Chondrocyte (in vitro differentiated cells): Measurements from ENCODE around the gene STEAP1. TPM values are rescaled to one million over a fixed set of nuclear protein-coding genes. Genes with fewer than 3 reads are reported as not detected.

Experiments
- DNase-seq: peaks from one replicate; pipeline ENCODE4 v3.0.0; 2021; ENCODE audit warnings: mixed read lengths, low spot score
- H3K27ac Mint-ChIP-seq: one replicate; pipeline ENCODE4 v1.8.0; 2021; ENCODE audit warnings: mild to moderate bottlenecking, moderate library complexity, mixed read lengths; ENCODE audit not compliant: unreplicated experiment
- H3K27me3 Mint-ChIP-seq: 2 replicates; pipeline ENCODE4 v1.8.0; 2021; ENCODE audit warnings: low read depth, mixed read lengths
- H3K36me3 Mint-ChIP-seq: 2 replicates; pipeline ENCODE4 v1.8.0; 2021; ENCODE audit warnings: low read depth, mixed read lengths
- H3K4me1 Mint-ChIP-seq: 2 replicates; pipeline ENCODE4 v1.8.0; 2021; ENCODE audit warnings: low read depth, mild to moderate bottlenecking, mixed read lengths
- H3K4me3 Mint-ChIP-seq: one replicate; pipeline ENCODE4 v1.8.0; 2021; ENCODE audit warnings: mild to moderate bottlenecking, moderate library complexity, mixed read lengths; ENCODE audit not compliant: unreplicated experiment
- H3K9me3 Mint-ChIP-seq: 2 replicates; pipeline ENCODE4 v1.8.0; 2021; ENCODE audit warnings: low read depth, mixed read lengths
- total RNA-seq: library from RNA; stranded (reverse); gene quantifications from 3 replicates; pipeline ENCODE4 v1.2.1, GENCODE V29; 2021
- TF ChIP-seq, protein P1 (sequence below): fragments of 200-600 bp; sonication (generic); IDR thresholded peaks from 2 replicates; pipeline ENCODE4 v1.5.0; 2021; ENCODE audit warnings: antibody characterized with exemption, mild to moderate bottlenecking, moderate library complexity

STEAP1 gene
- total RNA-seq, 1 donor from 2014 or later, result 0.22 TPM

GRCh38 chr7:90165724-90166123 lies 11.5 kb downstream of the STEAP1 start:
- H3K4me1 Mint-ChIP-seq, result no peaks in the 10 kb centered on the region
- no peaks in the 10 kb centered on the region for H3K36me3 Mint-ChIP-seq
- H3K27ac Mint-ChIP-seq, result no peak overlapping the region
- H3K9me3 Mint-ChIP-seq, result peaks cover 8% of the 10 kb centered on the region
- H3K4me3 Mint-ChIP-seq, result no peak overlapping the region
- peaks cover 24% of the 10 kb centered on the region for H3K27me3 Mint-ChIP-seq
- DNase-seq, result no peak
- TF ChIP-seq, protein P1, sequence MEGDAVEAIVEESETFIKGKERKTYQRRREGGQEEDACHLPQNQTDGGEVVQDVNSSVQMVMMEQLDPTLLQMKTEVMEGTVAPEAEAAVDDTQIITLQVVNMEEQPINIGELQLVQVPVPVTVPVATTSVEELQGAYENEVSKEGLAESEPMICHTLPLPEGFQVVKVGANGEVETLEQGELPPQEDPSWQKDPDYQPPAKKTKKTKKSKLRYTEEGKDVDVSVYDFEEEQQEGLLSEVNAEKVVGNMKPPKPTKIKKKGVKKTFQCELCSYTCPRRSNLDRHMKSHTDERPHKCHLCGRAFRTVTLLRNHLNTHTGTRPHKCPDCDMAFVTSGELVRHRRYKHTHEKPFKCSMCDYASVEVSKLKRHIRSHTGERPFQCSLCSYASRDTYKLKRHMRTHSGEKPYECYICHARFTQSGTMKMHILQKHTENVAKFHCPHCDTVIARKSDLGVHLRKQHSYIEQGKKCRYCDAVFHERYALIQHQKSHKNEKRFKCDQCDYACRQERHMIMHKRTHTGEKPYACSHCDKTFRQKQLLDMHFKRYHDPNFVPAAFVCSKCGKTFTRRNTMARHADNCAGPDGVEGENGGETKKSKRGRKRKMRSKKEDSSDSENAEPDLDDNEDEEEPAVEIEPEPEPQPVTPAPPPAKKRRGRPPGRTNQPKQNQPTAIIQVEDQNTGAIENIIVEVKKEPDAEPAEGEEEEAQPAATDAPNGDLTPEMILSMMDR, result no peak

GRCh38 chr7:90166153-90166552 lies 11.9 kb downstream of the STEAP1 start:
- H3K36me3 Mint-ChIP-seq, result no peaks in the 10 kb centered on the region
- H3K27me3 Mint-ChIP-seq, result peaks cover 28% of the 10 kb centered on the region
- H3K9me3 Mint-ChIP-seq, result peaks cover 12% of the 10 kb centered on the region
- H3K27ac Mint-ChIP-seq, result no peak overlapping the region
- no peak overlapping the region for H3K4me3 Mint-ChIP-seq
- TF ChIP-seq, protein P1, result no peak
- no peaks in the 10 kb centered on the region for H3K4me1 Mint-ChIP-seq
- DNase-seq, result no peak

- H3K9me3 Mint-ChIP-seq, result peaks cover 12% of the 10 kb centered on the region
- no peak overlapping the region for H3K27ac Mint-ChIP-seq
- TF ChIP-seq, protein P1, result no peak
- no peak overlapping the region for H3K4me3 Mint-ChIP-seq
- no peaks in the 10 kb centered on the region for H3K36me3 Mint-ChIP-seq
- peaks cover 34% of the 10 kb centered on the region for H3K27me3 Mint-ChIP-seq
- H3K4me1 Mint-ChIP-seq, result no peaks in the 10 kb centered on the region
- DNase-seq, result no peak
Observed at GRCh38 chr7:90167361-90167760, 13.1 kb downstream of the STEAP1 start.

DNA sequence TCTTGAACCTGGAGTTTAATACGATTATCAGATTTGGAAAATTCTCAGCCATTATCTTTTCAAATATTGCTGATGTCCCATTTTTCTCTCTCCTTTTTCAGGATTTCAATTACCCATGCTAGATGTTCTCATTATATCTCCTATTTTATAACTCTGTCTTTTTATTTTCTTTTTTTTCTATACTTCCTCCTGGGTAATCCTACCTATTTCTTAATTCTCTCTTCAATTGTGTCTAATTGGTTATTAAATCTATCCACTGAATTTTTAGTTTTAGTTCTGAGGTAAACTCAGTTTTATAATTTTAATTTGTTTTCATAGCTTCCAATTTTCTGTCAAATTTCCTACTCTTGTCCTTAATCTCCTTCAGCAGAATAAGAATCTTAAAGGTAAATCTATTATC lies 15.6 kb downstream of the STEAP1 start:
- no peak for DNase-seq
- no peaks in the 10 kb centered on the region for H3K4me1 Mint-ChIP-seq
- peaks cover 12% of the 10 kb centered on the region for H3K9me3 Mint-ChIP-seq
- peaks cover 27% of the 10 kb centered on the region for H3K27me3 Mint-ChIP-seq
- H3K27ac Mint-ChIP-seq, result no peak overlapping the region
- H3K4me3 Mint-ChIP-seq, result no peak overlapping the region
- TF ChIP-seq, protein P1, result no peak
- no peaks in the 10 kb centered on the region for H3K36me3 Mint-ChIP-seq

DNA sequence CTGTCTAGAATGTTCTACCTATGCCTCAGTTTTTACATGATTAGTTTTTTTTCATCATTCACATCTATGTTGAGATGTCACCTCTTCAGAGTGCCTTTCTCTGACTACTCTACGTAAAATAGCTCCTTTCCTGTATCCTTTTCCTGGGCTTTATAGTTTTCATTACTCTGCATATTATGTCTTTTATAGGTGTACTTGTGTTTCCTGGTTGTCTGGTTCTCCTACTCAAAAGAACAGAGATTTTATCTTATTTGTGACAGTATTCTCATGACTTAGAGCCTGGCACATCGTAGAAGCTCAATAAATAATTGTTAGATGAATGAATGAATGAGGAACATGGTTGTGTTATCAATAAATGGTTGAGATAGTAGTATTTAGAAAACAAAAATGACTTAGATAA lies 17.9 kb downstream of the STEAP1 start:
- H3K27me3 Mint-ChIP-seq, result peaks cover 11% of the 10 kb centered on the region
- H3K36me3 Mint-ChIP-seq, result no peaks in the 10 kb centered on the region
- no peaks in the 10 kb centered on the region for H3K4me1 Mint-ChIP-seq
- no peak overlapping the region for H3K4me3 Mint-ChIP-seq
- TF ChIP-seq, protein P1, result no peak
- peaks cover 12% of the 10 kb centered on the region for H3K9me3 Mint-ChIP-seq
- DNase-seq, result no peak
- no peak overlapping the region for H3K27ac Mint-ChIP-seq
